ENCODE measurements around the gene EIF4EBP3.

Gene EIF4EBP3

DNA sequence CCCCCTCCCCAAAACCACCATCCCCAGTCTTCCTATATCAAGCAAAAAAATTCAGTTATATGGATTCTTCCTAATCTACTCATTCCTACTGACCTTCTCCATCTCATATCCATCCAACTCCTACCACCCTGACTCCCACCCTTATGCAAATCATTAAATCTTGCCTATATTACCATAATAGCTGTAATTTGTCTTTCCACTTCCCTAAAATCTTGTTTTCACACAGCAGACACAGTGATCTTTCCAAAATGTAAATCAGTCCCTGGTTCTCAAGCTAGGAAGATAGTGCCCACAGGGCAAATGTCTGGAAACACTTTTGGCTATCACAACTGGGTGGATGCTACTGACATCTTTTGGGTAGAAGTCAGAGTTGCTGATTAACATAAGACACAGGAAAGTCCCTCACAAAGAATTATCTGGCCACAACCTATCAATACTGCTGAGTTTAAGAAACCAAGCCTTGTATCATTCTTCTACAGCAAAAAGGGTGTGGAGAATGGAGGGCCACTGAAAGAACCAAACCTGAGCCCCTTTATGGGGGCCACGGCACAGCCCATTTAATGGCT is 8.4 kb downstream of the EIF4EBP3 start:
- DNase-seq (ENCODE audit: low read depth, low spot score), result no peak
- H3K4me3 ChIP-seq (ENCODE audit: low read length), result peak overlapping the region; percentile 79

DNA sequence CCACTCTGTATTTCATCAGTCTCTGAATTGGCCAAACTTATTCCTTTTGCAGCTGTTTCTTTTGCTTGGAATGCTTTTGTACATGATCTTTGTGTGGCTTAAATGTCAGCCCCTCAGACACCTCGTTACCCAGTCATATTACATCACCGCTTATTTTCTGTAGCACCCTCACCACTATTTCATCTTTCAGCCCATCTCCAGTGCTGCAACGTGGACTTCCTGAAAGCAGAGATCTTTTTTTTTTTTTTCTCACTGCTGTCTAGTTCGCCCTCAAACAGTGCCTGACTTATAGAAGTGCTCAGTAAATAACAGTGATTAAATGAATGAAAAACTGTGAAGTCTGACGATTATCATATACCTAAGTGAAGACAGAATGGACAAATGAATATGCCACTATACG is 9.0 kb downstream of the EIF4EBP3 start:
- no peak for DNase-seq (ENCODE audit: low read depth, low spot score)
- H3K4me3 ChIP-seq (ENCODE audit: low read length), result peak overlapping the region; percentile 79

DNA sequence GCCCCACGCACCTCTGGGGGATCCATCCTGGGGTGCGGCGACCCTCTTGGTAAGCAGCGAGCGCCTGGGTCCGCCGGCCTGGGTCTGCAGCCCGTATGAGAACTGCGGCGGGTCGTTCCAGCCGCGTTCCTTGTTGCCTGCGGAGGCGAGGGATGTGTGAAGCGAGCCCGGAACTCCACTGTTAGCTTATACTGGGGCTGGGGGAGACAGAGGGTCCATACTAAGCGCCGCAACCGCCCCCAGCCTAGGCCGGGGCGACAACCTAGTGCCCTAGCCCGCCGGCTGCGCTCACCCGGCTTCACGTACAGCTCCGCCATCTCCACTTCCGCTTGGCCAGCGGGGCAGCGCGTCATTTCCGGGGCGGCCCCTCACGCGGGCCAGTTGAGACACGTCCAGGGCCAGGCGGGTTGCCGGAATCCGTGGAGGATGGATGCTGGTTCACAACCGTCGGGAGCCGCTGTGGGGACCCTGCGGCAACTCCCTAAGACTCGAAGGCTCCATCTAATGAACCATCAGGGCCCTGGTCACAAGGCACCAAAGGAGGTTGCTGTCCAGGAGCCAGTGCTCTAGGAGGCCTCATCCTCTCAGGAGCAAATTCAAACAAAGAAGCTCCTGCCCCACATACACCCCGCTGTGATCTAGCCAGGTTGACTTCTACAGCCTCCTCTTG is 9.8 kb downstream of the EIF4EBP3 start, which contains the start of gene SRA1:
SRA1 (minus strand) TSS at position 338 of the 670 bp plus-strand sequence; CDS start at position 317, 21 bp downstream.
- peak; percentile 50 for DNase-seq (ENCODE audit: low read depth, low spot score)
- peak within 1 kb of the TSS; percentile 79 for H3K4me3 ChIP-seq (ENCODE audit: low read length)

DNA sequence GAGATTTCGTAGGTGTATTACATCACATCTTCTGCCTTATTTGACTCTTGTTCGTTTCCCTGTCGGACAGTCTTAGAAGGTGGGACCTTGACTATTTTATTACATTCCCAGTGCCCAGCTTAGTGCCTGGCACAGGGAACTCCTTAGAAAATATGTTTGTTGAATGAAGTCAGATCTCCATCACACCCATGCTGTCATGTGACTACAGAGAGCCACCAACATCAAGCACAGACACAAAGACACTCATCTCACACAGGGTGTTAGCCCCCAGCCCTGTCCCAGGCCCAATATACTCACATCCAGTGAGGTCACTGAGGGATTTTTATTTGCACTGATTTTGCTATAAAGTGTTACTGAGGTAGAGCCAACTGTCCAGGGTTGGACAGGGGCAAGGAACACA is 10.5 kb downstream of the EIF4EBP3 start:
- H3K4me3 ChIP-seq (ENCODE audit: low read length), result no peak overlapping the region
- DNase-seq (ENCODE audit: low read depth, low spot score), result no peak

DNA sequence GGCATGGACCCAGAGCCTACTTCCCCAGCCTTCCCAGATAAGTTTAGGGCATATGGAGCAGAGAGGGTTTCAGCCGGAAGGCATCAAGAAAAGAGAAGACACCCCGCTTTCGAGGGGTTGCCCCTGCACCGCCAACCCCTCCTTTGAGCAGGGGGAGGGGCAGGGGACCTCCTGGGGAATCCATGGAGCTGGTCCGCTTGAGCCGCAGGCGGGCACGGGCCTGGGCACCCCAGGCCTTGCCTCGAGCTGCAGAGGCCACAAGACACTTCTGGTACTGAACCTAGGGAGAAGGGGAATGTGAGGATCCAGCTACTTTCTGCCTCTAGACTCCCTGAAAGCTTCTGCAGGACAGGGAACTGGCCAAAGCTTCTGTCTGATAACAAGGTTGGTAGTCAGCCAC is 11.1 kb downstream of the EIF4EBP3 start:
- DNase-seq (ENCODE audit: low read depth, low spot score), result no peak

DNA sequence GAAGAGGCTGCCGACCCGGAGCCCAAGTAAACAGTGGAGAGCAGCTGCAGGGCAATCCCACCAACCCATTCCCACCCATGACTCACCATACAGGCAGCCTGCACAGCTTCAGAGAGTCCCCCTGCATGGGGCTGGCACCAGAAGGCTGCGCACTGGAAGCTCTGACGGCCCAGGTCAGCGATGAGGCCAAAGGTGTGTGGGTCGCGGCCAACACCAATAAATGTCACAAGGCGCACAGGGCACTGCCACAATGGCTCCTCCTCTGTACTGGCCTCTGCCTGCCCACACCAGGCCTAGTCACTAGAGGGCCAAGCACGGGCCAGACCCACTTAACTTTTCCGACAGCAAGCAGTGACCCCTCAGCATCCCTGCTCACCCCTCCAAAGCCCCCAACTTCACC is 12.8 kb downstream of the EIF4EBP3 start:
- no peak overlapping the region for H3K4me3 ChIP-seq (ENCODE audit: low read length)

More for the DNA sequence above, 11.1 kb downstream of the EIF4EBP3 start:
- no peak overlapping the region for H3K4me3 ChIP-seq (ENCODE audit: low read length)

DNA sequence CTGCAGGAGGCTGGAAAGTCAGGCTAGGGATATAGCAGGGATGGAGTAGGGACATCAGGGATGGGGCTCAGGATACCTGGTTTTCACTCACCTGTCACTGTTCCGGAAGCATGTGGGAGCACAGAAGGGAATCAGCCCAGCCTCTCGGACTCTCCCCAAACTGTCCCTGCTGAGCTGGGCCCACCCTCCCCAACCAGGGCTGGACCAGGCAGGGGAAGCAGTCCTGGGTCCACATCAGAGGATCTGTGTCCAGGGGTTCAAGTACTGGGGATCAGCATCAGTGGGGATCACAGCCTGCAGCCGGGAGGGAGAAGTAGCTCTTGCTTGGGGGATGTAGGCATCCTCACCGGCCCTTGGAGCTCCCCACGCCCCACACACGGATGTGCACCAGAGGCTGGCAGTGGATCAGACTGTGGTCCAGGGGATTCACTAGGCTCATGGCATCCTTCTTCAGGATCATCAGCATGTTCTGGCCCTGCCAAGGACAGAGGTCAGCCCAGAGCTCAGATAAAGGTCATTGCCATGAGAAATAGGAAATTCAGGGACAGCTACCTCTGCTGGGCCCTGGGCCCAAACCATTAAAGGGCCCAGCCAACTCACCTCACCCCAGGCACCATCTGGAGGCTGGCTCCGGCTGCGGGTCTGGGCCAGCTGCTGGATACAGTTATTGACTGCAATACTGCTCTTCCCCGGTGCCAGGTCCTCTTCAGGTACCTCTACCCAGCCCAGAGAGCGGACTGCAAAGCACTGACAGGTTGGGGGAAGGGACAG is 14.5 kb downstream of the EIF4EBP3 start:
- no peak for DNase-seq (ENCODE audit: low read depth, low spot score)
- no peak overlapping the region for H3K4me3 ChIP-seq (ENCODE audit: low read length)

More for the DNA sequence above, 12.8 kb downstream of the EIF4EBP3 start:
- DNase-seq (ENCODE audit: low read depth, low spot score), result no peak

DNA sequence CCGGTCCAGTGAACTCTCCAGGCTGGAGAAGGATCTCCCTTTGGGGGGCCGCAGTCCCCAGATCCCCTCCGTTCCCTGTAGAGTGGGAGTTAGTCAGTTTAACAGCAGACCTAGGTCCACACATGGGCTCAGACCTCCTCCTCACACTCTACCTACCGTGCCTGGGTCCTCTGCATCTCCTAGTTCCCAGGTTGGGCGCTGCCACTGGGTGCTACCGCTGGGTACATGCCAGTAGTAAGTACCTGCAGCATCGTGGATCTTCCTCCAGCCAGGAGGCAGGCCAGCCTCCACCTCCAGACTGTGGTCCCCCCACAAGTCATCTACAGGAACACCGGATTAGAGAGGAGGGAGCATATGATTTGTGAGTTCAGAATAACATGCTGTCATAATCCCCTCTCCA is 16.1 kb downstream of the EIF4EBP3 start:
- H3K4me3 ChIP-seq (ENCODE audit: low read length), result peak overlapping the region; percentile 93
- no peak for DNase-seq (ENCODE audit: low read depth, low spot score)

DNA sequence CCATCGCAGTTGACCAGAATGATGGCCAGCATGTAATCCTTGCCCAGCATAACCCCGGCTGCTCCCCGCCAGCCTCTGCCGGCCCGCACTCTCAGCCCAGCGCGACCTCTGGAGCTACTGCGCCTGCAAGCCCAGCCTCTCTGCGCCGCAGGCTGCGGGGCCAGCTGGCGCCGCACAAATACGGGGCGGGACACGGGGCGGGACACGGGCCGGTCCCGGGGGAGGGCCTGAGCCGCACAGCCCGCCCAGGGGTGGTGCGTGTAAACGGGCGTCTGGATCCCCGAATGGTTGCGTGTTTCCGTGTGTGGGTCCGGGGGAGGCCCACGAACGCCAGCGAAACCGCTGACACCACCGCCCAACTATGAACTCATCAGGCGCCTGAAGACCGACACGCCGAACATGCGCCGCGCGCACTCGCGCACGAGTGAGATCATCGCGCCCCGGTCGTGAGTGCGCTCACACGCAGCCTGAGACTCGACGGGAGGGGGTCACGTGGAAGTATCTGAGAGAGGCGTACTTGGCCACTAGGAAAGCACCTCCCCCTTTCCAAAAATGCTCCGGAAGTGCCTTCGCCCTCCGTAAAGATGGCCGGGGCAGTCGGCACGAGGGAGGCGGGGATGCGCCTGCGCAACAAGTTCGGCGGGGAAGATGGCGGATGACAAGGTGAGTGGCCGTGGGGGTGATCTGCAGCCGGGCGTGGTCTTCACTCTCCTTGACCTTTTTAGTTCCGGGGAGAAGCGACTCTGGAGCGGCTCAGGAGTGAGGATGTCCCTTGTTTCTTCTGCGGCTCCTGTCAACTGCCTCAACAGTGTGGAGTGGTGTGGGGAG is 16.9 kb downstream of the EIF4EBP3 start, which contains the start of the genes APBB3 and SLC35A4:
APBB3 (minus strand) TSS at position 403 of the 828 bp plus-strand sequence; CDS start at position 50, 353 bp downstream.
SLC35A4 (plus strand) TSS at position 633 of the 828 bp plus-strand sequence. CDS start 2,342 bp downstream, outside the sequence.
- peak; percentile 98 for DNase-seq (ENCODE audit: low read depth, low spot score)
- peak within 1 kb of the TSS; percentile 93 for H3K4me3 ChIP-seq (ENCODE audit: low read length)

DNA sequence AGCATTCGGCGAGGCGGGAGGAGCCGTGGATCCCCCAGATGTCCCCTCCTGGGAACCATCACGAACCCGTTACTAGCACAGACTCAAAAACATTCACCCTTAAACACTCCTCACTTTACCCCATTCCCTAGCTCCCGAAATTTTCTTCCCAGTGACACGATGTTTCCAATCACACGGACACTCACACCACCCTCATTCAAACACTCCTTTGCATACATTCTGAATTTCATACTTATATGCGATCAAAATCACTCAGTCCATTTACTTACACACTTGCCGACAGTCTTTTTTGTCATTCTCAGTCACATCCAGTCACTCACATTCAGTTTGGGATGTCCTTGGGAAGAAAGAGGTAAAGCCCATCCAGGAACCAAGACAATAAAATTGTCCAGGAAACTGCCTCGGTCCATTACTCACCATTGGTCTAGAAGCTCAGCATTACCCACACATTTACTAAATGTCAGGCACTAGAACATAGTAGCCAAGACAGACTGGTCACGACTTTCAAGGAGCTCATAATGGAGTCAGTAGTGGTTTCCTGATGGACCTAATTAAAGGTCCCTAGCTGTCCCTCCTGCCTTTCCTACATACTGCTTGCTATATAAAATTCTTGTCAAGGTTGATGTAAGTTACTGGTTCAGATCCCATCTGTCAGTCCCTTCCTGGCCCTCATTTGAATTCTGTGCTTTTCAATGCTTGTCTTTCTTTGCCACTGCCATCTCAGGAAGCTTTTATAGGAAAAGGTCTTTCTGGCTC is 17.7 kb downstream of the EIF4EBP3 start:
- no peak for DNase-seq (ENCODE audit: low read depth, low spot score)
- peak overlapping the region; percentile 93 for H3K4me3 ChIP-seq (ENCODE audit: low read length)

DNA sequence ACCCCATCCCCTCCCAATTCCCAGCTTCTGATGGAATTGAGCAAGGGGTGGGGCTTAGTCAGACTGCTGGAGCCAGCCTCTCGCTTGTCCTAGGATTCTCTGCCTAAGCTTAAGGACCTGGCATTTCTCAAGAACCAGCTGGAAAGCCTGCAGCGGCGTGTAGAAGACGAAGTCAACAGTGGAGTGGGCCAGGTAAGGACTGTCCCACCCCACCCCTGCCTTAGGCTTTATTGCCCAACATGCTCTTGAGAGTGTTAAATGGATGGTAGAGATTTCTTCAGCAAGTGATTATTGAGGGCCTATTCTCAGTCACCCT is 18.3 kb downstream of the EIF4EBP3 start:
- H3K4me3 ChIP-seq (ENCODE audit: low read length), result peak overlapping the region; percentile 93
- no peak for DNase-seq (ENCODE audit: low read depth, low spot score)

DNA sequence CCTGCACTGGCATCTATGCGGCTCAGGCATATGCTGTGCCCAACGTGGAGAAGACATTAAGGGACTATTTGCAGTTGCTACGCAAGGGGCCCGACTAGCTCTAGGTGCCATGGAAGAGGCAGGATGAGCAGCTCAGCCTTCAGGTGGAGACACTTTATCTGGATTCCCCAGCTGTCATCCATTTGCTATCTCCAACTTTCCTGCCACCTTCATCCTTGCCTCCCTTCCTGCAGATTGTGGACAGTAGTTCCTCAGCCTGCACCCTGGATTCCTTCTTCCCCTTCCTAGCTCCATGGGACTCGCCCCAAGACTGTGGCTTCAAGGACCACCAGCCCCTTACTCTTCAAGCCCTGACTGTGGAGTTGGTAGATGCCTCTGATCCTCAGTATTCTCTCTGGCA is 19.2 kb downstream of the EIF4EBP3 start:
- H3K4me3 ChIP-seq (ENCODE audit: low read length), result no peak overlapping the region

DNA sequence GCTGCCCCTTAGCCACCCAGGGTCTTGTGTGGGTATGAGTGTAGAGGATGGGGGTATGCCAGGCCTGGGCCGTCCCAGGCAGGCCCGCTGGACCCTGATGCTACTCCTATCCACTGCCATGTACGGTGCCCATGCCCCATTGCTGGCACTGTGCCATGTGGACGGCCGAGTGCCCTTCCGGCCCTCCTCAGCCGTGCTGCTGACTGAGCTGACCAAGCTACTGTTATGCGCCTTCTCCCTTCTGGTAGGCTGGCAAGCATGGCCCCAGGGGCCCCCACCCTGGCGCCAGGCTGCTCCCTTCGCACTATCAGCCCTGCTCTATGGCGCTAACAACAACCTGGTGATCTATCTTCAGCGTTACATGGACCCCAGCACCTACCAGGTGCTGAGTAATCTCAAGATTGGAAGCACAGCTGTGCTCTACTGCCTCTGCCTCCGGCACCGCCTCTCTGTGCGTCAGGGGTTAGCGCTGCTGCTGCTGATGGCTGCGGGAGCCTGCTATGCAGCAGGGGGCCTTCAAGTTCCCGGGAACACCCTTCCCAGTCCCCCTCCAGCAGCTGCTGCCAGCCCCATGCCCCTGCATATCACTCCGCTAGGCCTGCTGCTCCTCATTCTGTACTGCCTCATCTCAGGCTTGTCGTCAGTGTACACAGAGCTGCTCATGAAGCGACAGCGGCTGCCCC is 19.8 kb downstream of the EIF4EBP3 start:
- no peak for DNase-seq (ENCODE audit: low read depth, low spot score)
- no peak overlapping the region for H3K4me3 ChIP-seq (ENCODE audit: low read length)

More for the DNA sequence above, 19.2 kb downstream of the EIF4EBP3 start:
- no peak for DNase-seq (ENCODE audit: low read depth, low spot score)

DNA sequence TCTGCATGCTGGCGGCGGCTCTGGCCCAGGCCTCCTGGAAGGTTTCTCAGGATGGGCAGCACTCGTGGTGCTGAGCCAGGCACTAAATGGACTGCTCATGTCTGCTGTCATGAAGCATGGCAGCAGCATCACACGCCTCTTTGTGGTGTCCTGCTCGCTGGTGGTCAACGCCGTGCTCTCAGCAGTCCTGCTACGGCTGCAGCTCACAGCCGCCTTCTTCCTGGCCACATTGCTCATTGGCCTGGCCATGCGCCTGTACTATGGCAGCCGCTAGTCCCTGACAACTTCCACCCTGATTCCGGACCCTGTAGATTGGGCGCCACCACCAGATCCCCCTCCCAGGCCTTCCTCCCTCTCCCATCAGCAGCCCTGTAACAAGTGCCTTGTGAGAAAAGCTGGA is 20.4 kb downstream of the EIF4EBP3 start:
- no peak for DNase-seq (ENCODE audit: low read depth, low spot score)
- H3K4me3 ChIP-seq (ENCODE audit: low read length), result no peak overlapping the region

DNA sequence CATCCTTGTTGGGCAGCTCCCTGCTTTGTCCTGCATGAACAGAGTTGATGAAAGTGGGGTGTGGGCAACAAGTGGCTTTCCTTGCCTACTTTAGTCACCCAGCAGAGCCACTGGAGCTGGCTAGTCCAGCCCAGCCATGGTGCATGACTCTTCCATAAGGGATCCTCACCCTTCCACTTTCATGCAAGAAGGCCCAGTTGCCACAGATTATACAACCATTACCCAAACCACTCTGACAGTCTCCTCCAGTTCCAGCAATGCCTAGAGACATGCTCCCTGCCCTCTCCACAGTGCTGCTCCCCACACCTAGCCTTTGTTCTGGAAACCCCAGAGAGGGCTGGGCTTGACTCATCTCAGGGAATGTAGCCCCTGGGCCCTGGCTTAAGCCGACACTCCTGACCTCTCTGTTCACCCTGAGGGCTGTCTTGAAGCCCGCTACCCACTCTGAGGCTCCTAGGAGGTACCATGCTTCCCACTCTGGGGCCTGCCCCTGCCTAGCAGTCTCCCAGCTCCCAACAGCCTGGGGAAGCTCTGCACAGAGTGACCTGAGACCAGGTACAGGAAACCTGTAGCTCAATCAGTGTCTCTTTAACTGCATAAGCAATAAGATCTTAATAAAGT is 21.1 kb downstream of the EIF4EBP3 start:
- no peak for DNase-seq (ENCODE audit: low read depth, low spot score)
- H3K4me3 ChIP-seq (ENCODE audit: low read length), result no peak overlapping the region

DNA sequence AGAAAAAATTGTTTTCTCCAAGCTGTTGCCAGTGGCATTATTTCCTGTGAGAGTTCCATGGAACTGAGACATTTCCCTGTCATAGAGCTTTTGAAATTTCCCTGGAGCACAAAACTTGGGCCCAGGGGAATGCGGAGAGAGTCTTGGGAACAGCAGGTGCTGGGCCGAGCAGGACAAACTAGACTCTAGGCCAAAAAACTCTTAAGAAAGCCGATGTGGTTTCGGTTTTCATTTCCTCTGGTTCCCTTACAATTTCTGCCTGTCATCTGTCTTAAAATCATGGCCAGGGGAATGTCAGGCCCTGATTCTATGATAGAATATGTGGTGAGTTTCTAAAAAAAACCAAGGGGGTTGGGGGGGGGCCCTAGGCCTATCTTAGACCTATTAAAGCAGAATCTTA is 21.7 kb downstream of the EIF4EBP3 start:
- no peak for DNase-seq (ENCODE audit: low read depth, low spot score)
- no peak overlapping the region for H3K4me3 ChIP-seq (ENCODE audit: low read length)

DNA sequence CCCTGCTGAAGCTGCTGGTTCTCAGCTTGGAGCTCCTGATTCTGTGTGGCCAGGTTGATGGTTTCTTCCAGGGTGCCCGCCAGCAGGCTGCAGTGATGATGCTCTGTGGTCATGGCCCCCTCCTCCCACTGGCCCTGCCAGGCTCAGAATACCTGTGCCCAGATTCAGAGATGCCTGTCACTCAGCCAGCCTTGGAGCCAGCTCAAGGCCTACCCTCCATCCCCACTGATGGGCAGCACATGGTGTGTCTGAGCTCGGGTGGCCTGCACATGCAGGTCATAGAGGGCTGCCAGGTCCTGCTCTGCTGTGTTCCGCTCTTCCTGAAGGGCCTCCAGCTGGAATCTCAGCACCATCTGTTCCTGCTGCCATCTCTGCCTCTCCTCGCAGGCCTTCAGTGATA is 22.6 kb downstream of the EIF4EBP3 start:
- no peak for DNase-seq (ENCODE audit: low read depth, low spot score)
- H3K4me3 ChIP-seq (ENCODE audit: low read length), result no peak overlapping the region

DNA sequence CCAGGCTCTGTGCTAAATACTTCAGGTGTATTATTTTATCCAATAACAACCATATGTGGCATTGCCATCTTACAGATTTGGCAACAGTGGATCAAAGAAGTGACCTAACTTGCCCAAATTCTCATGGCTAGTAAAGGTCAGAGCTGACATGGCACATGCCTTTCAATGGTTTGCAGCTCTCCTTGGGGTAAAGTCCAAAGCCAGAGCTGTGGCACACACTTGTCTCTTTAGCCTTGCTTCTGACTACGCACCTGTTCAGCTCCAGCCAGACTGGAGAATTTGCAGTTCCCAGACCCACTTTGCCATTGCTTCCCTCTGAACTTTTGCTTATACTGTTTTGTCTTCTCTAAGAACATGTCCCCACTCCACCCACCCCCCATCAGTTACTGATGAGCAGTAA is 23.0 kb downstream of the EIF4EBP3 start:
- DNase-seq (ENCODE audit: low read depth, low spot score), result no peak

More for the DNA sequence above, 23.0 kb downstream of the EIF4EBP3 start:
- H3K4me3 ChIP-seq (ENCODE audit: low read length), result no peak overlapping the region
